Neuron (in vitro differentiated cells): ENCODE measurements around the gene USP25.

Source experiments
- H2AFZ ChIP-seq: one replicate; pipeline ENCODE4 v1.6.1; 2013; ENCODE audit warnings: low read depth, mild to moderate bottlenecking, inconsistent platforms, low read length, moderate library complexity
- H3K27me3 ChIP-seq: one replicate; pipeline ENCODE4 v1.6.1; 2013; ENCODE audit warnings: low read length; ENCODE audit not compliant: insufficient read depth
- H3K36me3 ChIP-seq: one replicate; pipeline ENCODE4 v1.6.1; 2013; ENCODE audit warnings: low read length; ENCODE audit not compliant: insufficient read depth
- H3K4me1 ChIP-seq: one replicate; pipeline ENCODE4 v1.6.1; 2013; ENCODE audit warnings: low read length; ENCODE audit not compliant: insufficient read depth
- H3K4me3 ChIP-seq: 2 replicates; pipeline ENCODE4 v1.5.1; 2013; ENCODE audit warnings: mild to moderate bottlenecking, low read length, moderate library complexity
- H3K9me3 ChIP-seq: one replicate; pipeline ENCODE4 v1.6.1; 2013; ENCODE audit warnings: low read length

The USP25 gene

GRCh38 chr21:15775291-15775690 is 45.5 kb downstream of the USP25 start:
- Histone ChIP-seq H2AFZ (no peak overlapping the region), H3K4me1 (no peaks in the 10 kb centered on the region), H3K4me3 (no peak overlapping the region), H3K9me3 (peaks cover 2% of the 10 kb centered on the region), H3K36me3 (peaks cover under 1% of the 10 kb centered on the region), H3K27me3 (no peaks in the 10 kb centered on the region)

GRCh38 chr21:15775981-15776380 is 46.2 kb downstream of the USP25 start:
- Histone ChIP-seq H2AFZ (no peak overlapping the region), H3K36me3 (peaks cover 4% of the 10 kb centered on the region), H3K9me3 (peaks cover 2% of the 10 kb centered on the region), H3K4me1 (no peaks in the 10 kb centered on the region), H3K27me3 (no peaks in the 10 kb centered on the region), H3K4me3 (no peak overlapping the region)

- peaks cover 7% of the 10 kb centered on the region for H3K9me3 ChIP-seq
- peaks cover 11% of the 10 kb centered on the region for H3K36me3 ChIP-seq
- H3K4me3 ChIP-seq: no peak overlapping the region
- H2AFZ ChIP-seq: no peak overlapping the region
- no peaks in the 10 kb centered on the region for H3K4me1 ChIP-seq
- no peaks in the 10 kb centered on the region for H3K27me3 ChIP-seq
Observed at GRCh38 chr21:15776818-15777217, 47.0 kb downstream of the USP25 start.

GRCh38 chr21:15781986-15782385 is 52.2 kb downstream of the USP25 start:
- H3K4me1 ChIP-seq: no peaks in the 10 kb centered on the region
- no peaks in the 10 kb centered on the region for H3K27me3 ChIP-seq
- H3K4me3 ChIP-seq: no peak overlapping the region
- H3K36me3 ChIP-seq: peaks cover 19% of the 10 kb centered on the region
- peaks cover 13% of the 10 kb centered on the region for H3K9me3 ChIP-seq
- H2AFZ ChIP-seq: no peak overlapping the region

- Histone ChIP-seq H3K36me3 (no peaks in the 10 kb centered on the region), H3K9me3 (no peaks in the 10 kb centered on the region), H3K4me3 (no peak overlapping the region), H2AFZ (no peak overlapping the region), H3K27me3 (no peaks in the 10 kb centered on the region), H3K4me1 (no peaks in the 10 kb centered on the region)
Observed at GRCh38 chr21:15788847-15789523, 59.2 kb downstream of the USP25 start.

- Histone ChIP-seq H3K4me3 (no peak overlapping the region), H2AFZ (no peak overlapping the region), H3K9me3 (no peaks in the 10 kb centered on the region), H3K36me3 (no peaks in the 10 kb centered on the region), H3K27me3 (no peaks in the 10 kb centered on the region), H3K4me1 (no peaks in the 10 kb centered on the region)
Observed at GRCh38 chr21:15793109-15793508, 63.3 kb downstream of the USP25 start.

GRCh38 chr21:15793550-15794235 is 63.9 kb downstream of the USP25 start:
- Histone ChIP-seq H3K4me3 (no peak overlapping the region), H3K4me1 (no peaks in the 10 kb centered on the region), H2AFZ (no peak overlapping the region), H3K9me3 (no peaks in the 10 kb centered on the region), H3K36me3 (no peaks in the 10 kb centered on the region), H3K27me3 (no peaks in the 10 kb centered on the region)

GRCh38 chr21:15794277-15794912 is 64.6 kb downstream of the USP25 start:
- Histone ChIP-seq H2AFZ (no peak overlapping the region), H3K36me3 (no peaks in the 10 kb centered on the region), H3K27me3 (no peaks in the 10 kb centered on the region), H3K4me3 (no peak overlapping the region), H3K4me1 (no peaks in the 10 kb centered on the region), H3K9me3 (no peaks in the 10 kb centered on the region)

- H3K4me1 ChIP-seq: no peaks in the 10 kb centered on the region
- no peak overlapping the region for H2AFZ ChIP-seq
- H3K9me3 ChIP-seq: no peaks in the 10 kb centered on the region
- H3K4me3 ChIP-seq: no peak overlapping the region
- no peaks in the 10 kb centered on the region for H3K36me3 ChIP-seq
- no peaks in the 10 kb centered on the region for H3K27me3 ChIP-seq
Observed at GRCh38 chr21:15795533-15795932, 65.8 kb downstream of the USP25 start.

GRCh38 chr21:15797577-15798363 is 68.0 kb downstream of the USP25 start:
- Histone ChIP-seq H3K4me3 (no peak overlapping the region), H2AFZ (no peak overlapping the region), H3K9me3 (no peaks in the 10 kb centered on the region), H3K27me3 (no peaks in the 10 kb centered on the region), H3K4me1 (no peaks in the 10 kb centered on the region), H3K36me3 (no peaks in the 10 kb centered on the region)

GRCh38 chr21:15801352-15801863 is 71.6 kb downstream of the USP25 start:
- H2AFZ ChIP-seq: no peak overlapping the region
- H3K36me3 ChIP-seq: no peaks in the 10 kb centered on the region
- H3K4me1 ChIP-seq: no peaks in the 10 kb centered on the region
- H3K9me3 ChIP-seq: no peaks in the 10 kb centered on the region
- H3K27me3 ChIP-seq: no peaks in the 10 kb centered on the region
- no peak overlapping the region for H3K4me3 ChIP-seq

- H3K36me3 ChIP-seq: no peaks in the 10 kb centered on the region
Observed at GRCh38 chr21:15804247-15805005, 74.6 kb downstream of the USP25 start.

More at GRCh38 chr21:15804247-15805005, 74.6 kb downstream of the USP25 start:
- Histone ChIP-seq H3K9me3 (no peaks in the 10 kb centered on the region), H3K4me3 (no peak overlapping the region), H3K4me1 (no peaks in the 10 kb centered on the region), H2AFZ (no peak overlapping the region), H3K27me3 (no peaks in the 10 kb centered on the region)
